H1 (cell line): Measurements from ENCODE around the gene APC2. TPM values are rescaled to one million over a fixed set of nuclear protein-coding genes. Genes with fewer than 3 reads are reported as not detected.

Source experiments
- CTCF ChIA-PET: fragments of 300-600 bp; sonication (Branson Sonifier 250); formaldehyde crosslinking; loops from one replicate; lab custom pipeline; 2021; ENCODE audit not compliant: partially characterized antibody; lab: Charles Lee
- POLR2A ChIA-PET: fragments of 300-600 bp; sonication (Branson Sonifier 250); formaldehyde crosslinking; loops from one replicate; lab custom pipeline; 2021; ENCODE audit warnings: inconsistent platforms; ENCODE audit not compliant: partially characterized antibody; lab: Charles Lee
- DNase-seq, 2 experiments: peaks; one replicate each; pipeline versions ENCODE4 v3.0.0 to v3.0.0-alpha.2; 2010 to 2022; ENCODE audit warnings: low spot score in 2 of 2, low read depth in 1 of 2, mixed read lengths in 1 of 2
- FAIRE-seq: peaks from 2 replicates; lab custom pipeline; 2011; peaks lifted over from hg19 to GRCh38; lab: Jason Lieb, UNC
- H2AFZ ChIP-seq: 2 replicates; pipeline ENCODE4 v1.8.1; 2012; ENCODE audit warnings: low read length, inconsistent platforms
- H2AK5ac ChIP-seq: 2 replicates; pipeline ENCODE4 v1.6.1; 2013; ENCODE audit warnings: low read depth, low read length
- H2BK120ac ChIP-seq: replicated peaks from 2 replicates; pipeline ENCODE3; 2013; ENCODE audit warnings: low read depth, low read length, inconsistent platforms
- H2BK12ac ChIP-seq: 2 replicates; pipeline ENCODE4 v1.6.1; 2013; ENCODE audit warnings: low read depth, low read length
- H2BK15ac ChIP-seq: 2 replicates; pipeline ENCODE4 v1.6.1; 2013; ENCODE audit warnings: low read length
- H2BK20ac ChIP-seq: 2 replicates; pipeline ENCODE4 v1.6.1; 2013; ENCODE audit warnings: low read length
- H2BK5ac ChIP-seq: 2 replicates; pipeline ENCODE4 v1.6.1; 2013; ENCODE audit warnings: low read depth, low read length
- H3K14ac ChIP-seq: 2 replicates; pipeline ENCODE4 v1.6.1; 2013; ENCODE audit warnings: inconsistent platforms; ENCODE audit not compliant: insufficient read length
- H3K18ac ChIP-seq: 2 replicates; pipeline ENCODE4 v1.6.1; 2013; ENCODE audit warnings: low read length; ENCODE audit errors: extremely low read depth
- H3K23ac ChIP-seq: 2 replicates; pipeline ENCODE4 v1.6.1; 2013; ENCODE audit warnings: inconsistent platforms; ENCODE audit not compliant: insufficient read length
- H3K23me2 ChIP-seq: 2 replicates; pipeline ENCODE4 v1.6.1; 2013; ENCODE audit warnings: low read depth, low read length
- H3K27ac ChIP-seq: 2 replicates; pipeline ENCODE4 v1.6.1; 2011; ENCODE audit warnings: low read depth, low read length, inconsistent platforms
- H3K27me3 ChIP-seq, 4 experiments: replicated peaks in 1 of 4; 1 replicate in 1 of 4; 2 replicates in 3 of 4; pipeline versions ENCODE4 v1.6.1 to v1.8.1; 2011 to 2013; ENCODE audit warnings: low read length in 3 of 4, mild to moderate bottlenecking in 3 of 4, inconsistent platforms in 2 of 4, mixed read lengths in 2 of 4, moderate library complexity in 1 of 4; ENCODE audit not compliant: control insufficient read depth in 3 of 4, insufficient read depth in 3 of 4; ENCODE audit errors: extremely low read depth in 1 of 4
- H3K36me3 ChIP-seq, 4 experiments: 2 replicates each; pipeline versions ENCODE4 v1.6.1 to v1.8.1; 2011 to 2013; ENCODE audit warnings: mild to moderate bottlenecking in 4 of 4, low read length in 3 of 4, moderate library complexity in 2 of 4, control low read depth in 1 of 4, inconsistent platforms in 1 of 4; ENCODE audit not compliant: insufficient read depth in 4 of 4, control insufficient read depth in 2 of 4
- H3K4ac ChIP-seq: replicated peaks from 2 replicates; pipeline ENCODE3; 2013; ENCODE audit warnings: low read length, low read depth, mixed read lengths, inconsistent platforms; ENCODE audit not compliant: insufficient read length
- H3K4me1 ChIP-seq, 4 experiments: replicated peaks in 1 of 4; 1 replicate in 1 of 4; 2 replicates in 3 of 4; pipeline versions ENCODE4 v1.6.1 to v1.8.1; 2011 to 2013; ENCODE audit warnings: low read length in 3 of 4, inconsistent platforms in 2 of 4, mixed read lengths in 1 of 4; ENCODE audit not compliant: insufficient read depth in 4 of 4, control insufficient read depth in 3 of 4
- H3K4me2 ChIP-seq, 2 experiments: 2 replicates each; pipeline versions ENCODE4 v1.6.1 to v1.8.1; 2011 to 2013; ENCODE audit warnings: low read depth in 2 of 2, low read length in 2 of 2, control low read depth in 1 of 2, inconsistent platforms in 1 of 2, mild to moderate bottlenecking in 1 of 2; ENCODE audit not compliant: insufficient read depth in 1 of 2
- H3K4me3 ChIP-seq, 4 experiments: fragments of 200-600, 300-600 bp in 1 of 4; sonication (generic), shearing (Covaris generic), sonication (Bioruptor Twin) in 1 of 4; 2 replicates each; pipeline versions ENCODE4 v1.5.1 to v1.8.1; 2011 to 2016; ENCODE audit warnings: low read length in 4 of 4, low read depth in 3 of 4, control low read depth in 2 of 4, inconsistent platforms in 2 of 4, mild to moderate bottlenecking in 2 of 4, mixed read lengths in 1 of 4, moderate library complexity in 1 of 4; ENCODE audit not compliant: insufficient read depth in 2 of 4; ENCODE audit errors: extremely low read depth in 1 of 4
- H3K56ac ChIP-seq: replicated peaks from 2 replicates; pipeline ENCODE3; 2013; ENCODE audit warnings: low read depth, mild to moderate bottlenecking, mixed read lengths, low read length, inconsistent platforms; ENCODE audit not compliant: insufficient read length
- H3K79me1 ChIP-seq: 2 replicates; pipeline ENCODE4 v1.6.1; 2013; ENCODE audit warnings: low read depth, low read length, control low read depth
- H3K79me2 ChIP-seq, 2 experiments: 2 replicates each; pipeline versions ENCODE4 v1.6.1 to v1.8.1; 2012 to 2013; ENCODE audit warnings: low read length in 2 of 2, mild to moderate bottlenecking in 2 of 2, inconsistent platforms in 1 of 2; ENCODE audit not compliant: insufficient read depth in 2 of 2, control insufficient read depth in 1 of 2
- H3K9ac ChIP-seq, 4 experiments: replicated peaks in 1 of 4; 1 replicate in 1 of 4; 2 replicates in 3 of 4; pipeline versions ENCODE4 v1.6.1 to v1.8.1; 2011 to 2013; ENCODE audit warnings: low read depth in 3 of 4, low read length in 3 of 4, control low read depth in 2 of 4, mild to moderate bottlenecking in 2 of 4, moderate library complexity in 2 of 4, inconsistent platforms in 1 of 4; ENCODE audit errors: extremely low read depth in 1 of 4
- H3K9me3 ChIP-seq, 2 experiments: 2 replicates each; pipeline versions ENCODE4 v1.6.1 to v1.8.1; 2012 to 2013; ENCODE audit warnings: mild to moderate bottlenecking in 2 of 2, moderate library complexity in 2 of 2, control low read depth in 1 of 2, inconsistent platforms in 1 of 2, low read depth in 1 of 2, low read length in 1 of 2, mixed read lengths in 1 of 2; ENCODE audit not compliant: insufficient read depth in 2 of 2
- H4K20me1 ChIP-seq, 2 experiments: replicated peaks in 1 of 2; 2 replicates each; pipeline versions ENCODE3 to v1.8.1; 2011 to 2013; ENCODE audit warnings: inconsistent platforms in 2 of 2, low read length in 2 of 2, mild to moderate bottlenecking in 1 of 2; ENCODE audit not compliant: insufficient read depth in 2 of 2, control insufficient read depth in 1 of 2
- H4K5ac ChIP-seq: 2 replicates; pipeline ENCODE4 v1.6.1; 2013; ENCODE audit warnings: low read length, low read depth, mixed read lengths, inconsistent platforms; ENCODE audit not compliant: insufficient read length
- H4K8ac ChIP-seq: 2 replicates; pipeline ENCODE4 v1.8.0; 2013; ENCODE audit warnings: mild to moderate bottlenecking, moderate library complexity, low read length, inconsistent platforms; ENCODE audit not compliant: insufficient read depth; ENCODE audit errors: extremely low read depth
- H4K91ac ChIP-seq: replicated peaks from 2 replicates; pipeline ENCODE3; 2013; ENCODE audit warnings: low read length, mixed read lengths, inconsistent platforms; ENCODE audit not compliant: insufficient read length
- BCL11A ChIP-seq, 2 experiments: IDR thresholded peaks; one replicate each; pipeline ENCODE4 v1.6.1; 2011; ENCODE audit warnings: low read depth in 2 of 2, low read length in 2 of 2, mild to moderate bottlenecking in 2 of 2
- CBX5 ChIP-seq: fragments of 300-800, 300-1000 bp; sonication (generic); IDR thresholded peaks from 2 replicates; pipeline ENCODE4 v1.7.1; 2016; ENCODE audit warnings: antibody characterized with exemption, low read length, low read depth
- FOSL1 ChIP-seq: IDR thresholded peaks from 2 replicates; pipeline ENCODE4 v1.6.1; 2011; ENCODE audit warnings: mild to moderate bottlenecking, low read depth, low read length, moderate library complexity; ENCODE audit not compliant: insufficient read depth
- GABPA ChIP-seq: IDR thresholded peaks from 2 replicates; pipeline ENCODE4 v1.6.1; 2011; ENCODE audit warnings: mild to moderate bottlenecking, low read length, moderate library complexity, borderline replicate concordance; ENCODE audit not compliant: insufficient read depth
- JUND ChIP-seq: IDR thresholded peaks from 2 replicates; pipeline ENCODE4 v1.6.1; 2011; ENCODE audit warnings: mild to moderate bottlenecking, improper control_type of control experiment, low read length
- POU5F1 ChIP-seq: IDR thresholded peaks from 2 replicates; pipeline ENCODE4 v1.6.1; 2011; ENCODE audit warnings: low read depth, mild to moderate bottlenecking, low read length, moderate library complexity
- RAD21 ChIP-seq, 2 experiments: IDR thresholded peaks in 1 of 2; conservative IDR thresholded peaks in 1 of 2; 2 replicates each; pipeline ENCODE4 v1.6.1; 2011; ENCODE audit warnings: low read depth in 2 of 2, low read length in 2 of 2, improper control_type of control experiment in 1 of 2, inconsistent platforms in 1 of 2, mild to moderate bottlenecking in 1 of 2, moderate library complexity in 1 of 2
- SP2 ChIP-seq: IDR thresholded peaks from 2 replicates; pipeline ENCODE4 v1.6.1; 2012; ENCODE audit warnings: mild to moderate bottlenecking, low read length, inconsistent platforms
- TCF12 ChIP-seq: IDR thresholded peaks from 2 replicates; pipeline ENCODE4 v1.6.1; 2011; ENCODE audit warnings: low read depth, mild to moderate bottlenecking, low read length
- ZNF274 ChIP-seq: IDR thresholded peaks from 2 replicates; pipeline ENCODE4 v1.7.0; 2012; ENCODE audit warnings: low read length, borderline replicate concordance; ENCODE audit errors: extremely low read depth
- WGBS, 2 experiments: shearing (Covaris generic) in 1 of 2; methylation state at CpG; one replicate each; pipeline versions ENCODE4 v1.1.6 to v1.1.7; 2013 to 2015; ENCODE audit warnings: low lambda C conversion rate in 2 of 2, mixed read lengths in 2 of 2, inconsistent platforms in 1 of 2, low coverage in 1 of 2, missing lambda C conversion rate in 1 of 2; ENCODE audit not compliant: insufficient replicate concordance in 2 of 2, insufficient coverage in 1 of 2, insufficient read length in 1 of 2; ENCODE audit errors: extremely low coverage in 1 of 2, missing lambda C conversion rate in 1 of 2; 5-methylcytosine and 5-hydroxymethylcytosine counted together
- polyA plus RNA-seq, 7 experiments: library from polyadenylated mRNA; depleted of rRNA in 3 of 7; stranded (reverse) in 5 of 7; unstranded in 2 of 7; fragments of >200 nt in 5 of 7; fragments of 200-250 nt in 2 of 7; gene quantifications; 1 replicate in 5 of 7; 2 replicates in 1 of 7; 4 replicates in 1 of 7; pipeline versions ENCODE4 v1.2.1 to v1.2.3, GENCODE V29; 2011 to 2013; ENCODE audit warnings: missing spikeins in 2 of 7, mixed read lengths in 2 of 7
- total RNA-seq: library from RNA; stranded (reverse); fragmentation: NEBNext Ultra II Directional; extraction: Animal tissue kit (Norgen Biotek cat#: 25700); gene quantifications from 2 replicates; pipeline ENCODE4 v1.2.1, GENCODE V29; 2021

Gene APC2
- total and polyA plus RNA-seq, 2 of the 8 experiments (the other 6 are each of a cell fraction or from before 2014, with no cell fraction given), result 1.3 to 4.1 TPM

- H3K14ac ChIP-seq, result no peak overlapping the region
- H3K79me2 ChIP-seq, result peaks cover 2 to 24% of the 10 kb centered on the region in 2 experiments; a peak in 3 of 4 replicates
- peaks cover 35 to 59% (median 45%) of the 10 kb centered on the region in 4 experiments for H3K36me3 ChIP-seq
- peaks cover 0 to 5% (median 4%) of the 10 kb centered on the region in 4 experiments; a peak in 4 of 7 replicates for H3K4me1 ChIP-seq
- no peak overlapping the region for H3K18ac ChIP-seq
- H2BK5ac ChIP-seq, result no peak overlapping the region
- CTCF ChIA-PET, result interaction anchor here (0.6 to 2.0 kb wide), 4 partner anchors 11 to 67 kb away, joined by 3 to 8 read pairs (median 5); no protein-coding TSS in a partner anchor
- H3K9me3 ChIP-seq, result no peaks in the 10 kb centered on the region
- H4K8ac ChIP-seq, result no peak overlapping the region
- POLR2A ChIA-PET, result interaction anchor here (0.6 to 3.8 kb wide), 13 partner anchors 13 to 175 kb away, joined by 3 to 24 read pairs (median 3); no protein-coding TSS in a partner anchor
- H3K4me3 ChIP-seq, result peak overlapping the region in 1 of 4 experiments; percentile 89; a peak in 1 of 8 replicates
- H3K79me1 ChIP-seq, result peaks cover 6% of the 10 kb centered on the region
- no peak overlapping the region for H2AFZ ChIP-seq
- no peak overlapping the region for H3K27ac ChIP-seq
- peaks cover 3% of the 10 kb centered on the region; the same call in 1 of the 2 replicates for H3K23me2 ChIP-seq
- 86% methylated on average over 8 of the region's 8 CpGs; no CpG with 5 or more reads in 1 of the 2 experiments for whole genome bisulfite sequencing, 2 experiments
- H2BK20ac ChIP-seq, result no peak overlapping the region
- H3K9ac ChIP-seq, result no peak overlapping the region
- H2BK12ac ChIP-seq, result no peak overlapping the region
- H3K4me2 ChIP-seq, result 0 out of 4 replicates have a peak overlapping the region, but pooled peaks of 1 of the 2 experiments have one; percentile 30
- DNase-seq, result no peak
- H3K4ac ChIP-seq, result no peak overlapping the region
- H4K20me1 ChIP-seq, result peaks cover 26 to 31% of the 10 kb centered on the region in 2 experiments
- no peak for FAIRE-seq
- no peaks in the 10 kb centered on the region for H3K27me3 ChIP-seq
- H2BK120ac ChIP-seq, result no peak overlapping the region
- H3K56ac ChIP-seq, result no peak overlapping the region
- no peak overlapping the region for H4K91ac ChIP-seq
- no peak overlapping the region for H4K5ac ChIP-seq
- no peak overlapping the region for H3K23ac ChIP-seq
- no peak overlapping the region for H2BK15ac ChIP-seq
- H2AK5ac ChIP-seq, result no peak overlapping the region
- TF ChIP-seq RAD21 (IDR thresholded peaks at IDR 0.05 in 1 of 2, conservative IDR thresholded peaks at IDR 0.05 in 1 of 2; ENCODE audit: low read depth in 2 of 2, low read length in 2 of 2) (no peak), BCL11A (IDR thresholded peaks at IDR 0.05; ENCODE audit: low read depth in 2 of 2, low read length in 2 of 2) (no peak), GABPA (no peak), JUND (no peak), POU5F1 (no peak), ZNF274 (no peak), FOSL1 (no peak), CBX5 (no peak), TCF12 (no peak), SP2 (no peak)
Observed at GRCh38 chr19:1437609-1438008, 12.3 kb upstream of the APC2 start.
